ENCODE data around the gene PLAA. TPM values are rescaled to one million over a fixed set of nuclear protein-coding genes. Genes with fewer than 3 reads are reported as not detected.

Gene PLAA
- total and polyA plus RNA-seq, 2 experiments from 2014 or later, result 26.3 to 27.5 TPM

DNA sequence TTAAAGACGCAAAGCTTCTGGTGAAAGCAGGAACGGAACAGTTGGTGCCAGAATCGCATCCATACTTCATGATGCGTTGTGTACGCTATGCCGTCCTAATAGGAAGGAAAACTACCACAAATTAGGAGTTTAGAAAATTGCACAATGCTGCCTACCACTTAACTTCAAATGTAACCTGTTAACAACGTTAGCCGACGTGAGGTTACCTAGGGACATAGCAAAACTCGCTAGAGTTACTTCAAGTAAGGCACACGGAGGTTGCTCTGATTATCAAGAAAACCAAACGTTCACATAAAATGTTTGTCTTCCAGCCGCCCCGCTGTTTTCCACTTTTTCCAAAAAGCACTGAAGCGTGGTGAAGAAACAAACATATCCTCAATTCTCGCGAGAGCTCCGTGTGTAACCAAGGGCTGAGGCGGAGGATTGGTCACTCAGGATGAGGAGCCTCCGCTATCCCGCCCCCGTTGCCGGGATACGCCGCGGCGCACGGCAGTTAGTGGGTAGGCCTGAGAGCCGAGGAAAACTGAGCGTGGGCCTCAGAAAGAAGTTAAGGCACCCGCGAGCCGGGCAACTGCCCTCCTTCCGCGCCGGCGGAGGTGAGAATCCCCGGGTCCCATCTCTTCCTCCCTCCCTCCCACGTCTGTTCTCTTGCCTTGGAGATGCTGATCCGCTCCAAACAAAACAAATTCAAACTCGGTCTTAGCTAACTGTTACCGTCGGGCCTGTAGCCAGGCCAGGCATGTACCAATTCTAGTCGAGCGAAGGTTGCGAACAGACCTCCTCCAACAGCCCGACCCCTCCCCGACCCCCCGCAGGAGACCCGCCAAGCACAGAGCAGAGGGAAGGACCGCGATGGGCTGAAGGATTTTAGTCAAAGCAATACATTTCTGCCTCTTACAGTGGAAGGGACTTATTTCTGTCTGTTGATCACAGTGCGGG, 9.1 kb upstream of the PLAA start, which contains the start of gene IFT74:
IFT74 (plus strand) TSS at position 492 of the 939 bp plus-strand sequence. CDS start 5,556 bp downstream, outside the sequence.
- TF ChIP-seq EZH2 (IDR thresholded peaks at IDR 0.05; ENCODE audit: insufficient read depth, poor library complexity, severe bottlenecking) (no peak), EZH2phosphoT487 (IDR thresholded peaks at IDR 0.05; ENCODE audit: insufficient read depth, low read depth) (no peak)
- H3K4me3 ChIP-seq, result peak within 1 kb of the TSS; percentile 88
- H4K20me1 ChIP-seq (ENCODE audit: insufficient read depth), result no peaks in the 10 kb centered on the region
- peak within 1 kb of the TSS; percentile 82 for H3K4me2 ChIP-seq (ENCODE audit: unreplicated experiment)
- no peaks in the 10 kb centered on the region for H3K9me2 ChIP-seq (ENCODE audit: insufficient read depth)
- H3K4me1 ChIP-seq (ENCODE audit: insufficient read depth), result peaks cover 11% of the 10 kb centered on the region; the same call in 1 of the 2 replicates
- in situ Hi-C loops (cut with MboI), result no loop called here
- 2 to 4% methylated on average over 43 to 53 of the region's 53 CpGs for WGBS, 2 experiments (ENCODE audit: low coverage in 1 of 2, low lambda C conversion rate in 2 of 2, missing lambda C conversion rate in 2 of 2)
- DNase-seq, result peak; percentile 100
- peaks cover 12% of the 10 kb centered on the region; the same call in 1 of the 2 replicates for H3F3A ChIP-seq (ENCODE audit: insufficient read depth)
- H3K27me3 ChIP-seq (replicated peaks; ENCODE audit: insufficient read depth), result no peaks in the 10 kb centered on the region
- no peaks in the 10 kb centered on the region for H3K36me3 ChIP-seq (ENCODE audit: low read depth)
- H3K9me3 ChIP-seq (ENCODE audit: low read depth), result no peaks in the 10 kb centered on the region
- H3K9ac ChIP-seq, result peak within 1 kb of the TSS; percentile 93
- peak within 1 kb of the TSS; percentile 95 for H2AFZ ChIP-seq
- H3K27ac ChIP-seq, result peak within 1 kb of the TSS; percentile 92
- peaks cover 23% of the 10 kb centered on the region for H3K79me2 ChIP-seq (ENCODE audit: insufficient read depth)

DNA sequence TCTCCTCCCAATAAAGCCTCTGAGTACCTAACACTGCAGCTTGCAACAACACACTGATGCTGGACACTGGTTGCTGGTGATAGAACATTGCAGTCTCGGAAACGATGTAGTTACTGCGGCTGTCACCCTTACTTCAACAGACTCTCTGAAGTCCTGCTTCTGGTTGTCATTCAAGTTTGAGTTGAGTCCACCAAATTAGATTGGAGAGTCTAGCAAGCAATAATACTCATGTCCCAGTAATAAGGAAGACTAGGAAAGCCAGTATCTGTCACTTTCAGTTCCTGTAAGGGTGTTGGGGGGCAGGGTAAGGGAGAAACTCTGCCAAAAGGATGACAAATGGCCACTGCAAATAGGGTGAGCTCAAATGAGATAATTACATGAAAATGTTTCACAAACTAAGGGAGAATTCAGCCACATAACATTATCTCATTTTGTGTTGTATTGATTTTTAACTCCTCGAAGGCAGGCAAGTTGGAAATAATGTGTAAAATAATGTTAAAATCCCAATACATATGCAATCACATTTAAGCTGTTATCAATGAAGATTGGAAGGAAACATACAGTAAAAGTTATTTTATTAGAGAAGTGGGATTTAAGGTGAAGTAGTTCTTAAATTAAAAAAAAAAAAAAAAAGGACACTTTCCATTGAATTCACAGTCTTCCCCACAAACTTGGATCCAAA, 8.3 kb upstream of the PLAA start:
- Histone ChIP-seq H3K4me2 (ENCODE audit: unreplicated experiment) (peak overlapping the region; percentile 80), H3K79me2 (ENCODE audit: insufficient read depth) (peaks cover 23% of the 10 kb centered on the region), H3K4me1 (ENCODE audit: insufficient read depth) (peaks cover 11% of the 10 kb centered on the region; the same call in 1 of the 2 replicates), H3K9me3 (ENCODE audit: low read depth) (no peaks in the 10 kb centered on the region), H2AFZ (peak overlapping the region; percentile 95), H3F3A (ENCODE audit: insufficient read depth) (peaks cover 12% of the 10 kb centered on the region; the same call in 1 of the 2 replicates), H3K27me3 (replicated peaks; ENCODE audit: insufficient read depth) (no peaks in the 10 kb centered on the region), H4K20me1 (ENCODE audit: insufficient read depth) (no peaks in the 10 kb centered on the region), H3K9me2 (ENCODE audit: insufficient read depth) (no peaks in the 10 kb centered on the region), H3K36me3 (ENCODE audit: low read depth) (no peaks in the 10 kb centered on the region), H3K9ac (peak overlapping the region; percentile 93), H3K4me3 (peak overlapping the region; percentile 88), H3K27ac (peak overlapping the region; percentile 92)
- TF ChIP-seq EZH2 (IDR thresholded peaks at IDR 0.05; ENCODE audit: insufficient read depth, poor library complexity, severe bottlenecking) (no peak), EZH2phosphoT487 (IDR thresholded peaks at IDR 0.05; ENCODE audit: insufficient read depth, low read depth) (no peak)
- peak; percentile 50 for DNase-seq
- in situ Hi-C loops (cut with MboI), result no loop called here
- WGBS, 2 experiments (ENCODE audit: low coverage in 1 of 2, low lambda C conversion rate in 2 of 2, missing lambda C conversion rate in 2 of 2), result 70% methylated on average over 4 of the region's 4 CpGs

- Histone ChIP-seq H3K79me2 (ENCODE audit: insufficient read depth) (peaks cover 23% of the 10 kb centered on the region), H3K27ac (no peak overlapping the region), H3F3A (ENCODE audit: insufficient read depth) (peaks cover 12% of the 10 kb centered on the region; the same call in 1 of the 2 replicates), H3K36me3 (ENCODE audit: low read depth) (no peaks in the 10 kb centered on the region), H3K27me3 (replicated peaks; ENCODE audit: insufficient read depth) (no peaks in the 10 kb centered on the region), H3K9me3 (ENCODE audit: low read depth) (no peaks in the 10 kb centered on the region), H3K9me2 (ENCODE audit: insufficient read depth) (no peaks in the 10 kb centered on the region), H3K9ac (no peak overlapping the region), H3K4me1 (ENCODE audit: insufficient read depth) (peaks cover 11% of the 10 kb centered on the region; the same call in 1 of the 2 replicates), H4K20me1 (ENCODE audit: insufficient read depth) (no peaks in the 10 kb centered on the region), H3K4me3 (no peak overlapping the region), H3K4me2 (ENCODE audit: unreplicated experiment) (no peak overlapping the region), H2AFZ (peak overlapping the region; percentile 95; the same call in 1 of the 2 replicates)
- WGBS, 2 experiments (ENCODE audit: low coverage in 1 of 2, low lambda C conversion rate in 2 of 2, missing lambda C conversion rate in 2 of 2), result 93 to 94% methylated on average over 3 of the region's 3 CpGs
- in situ Hi-C loops (cut with MboI), result no loop called here
- TF ChIP-seq EZH2phosphoT487 (IDR thresholded peaks at IDR 0.05; ENCODE audit: insufficient read depth, low read depth), result no peak
- no peak for TF ChIP-seq EZH2 (IDR thresholded peaks at IDR 0.05; ENCODE audit: insufficient read depth, poor library complexity, severe bottlenecking)
- no peak for DNase-seq
Observed at GRCh38 chr9:26954050-26954508, 7.0 kb upstream of the PLAA start.

DNA sequence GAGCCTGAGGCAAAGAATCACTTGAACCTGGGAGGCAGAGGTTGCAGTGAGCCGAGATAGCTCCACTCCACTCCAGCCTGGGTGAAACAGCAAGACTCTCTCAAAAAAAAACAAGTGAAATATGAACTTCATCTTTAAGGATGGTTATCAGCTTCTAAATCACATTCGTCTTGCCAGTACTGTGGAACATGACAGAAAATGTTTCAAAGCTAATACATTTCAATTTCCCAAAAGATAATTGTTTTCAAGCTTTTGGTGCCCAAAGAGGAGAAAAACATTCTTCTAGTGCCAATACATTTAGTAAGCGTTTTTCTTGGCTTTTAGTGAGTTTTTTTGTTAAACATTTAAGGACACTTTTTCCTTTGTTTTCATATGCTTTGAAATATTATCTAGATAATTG, 4.8 kb upstream of the PLAA start:
- H2AFZ ChIP-seq, result no peak overlapping the region
- peaks cover 5% of the 10 kb centered on the region for H3K79me2 ChIP-seq (ENCODE audit: insufficient read depth)
- in situ Hi-C loops (cut with MboI), result no loop called here
- no peak for DNase-seq
- H3K27ac ChIP-seq, result no peak overlapping the region
- TF ChIP-seq EZH2phosphoT487 (IDR thresholded peaks at IDR 0.05; ENCODE audit: insufficient read depth, low read depth) (no peak), EZH2 (IDR thresholded peaks at IDR 0.05; ENCODE audit: insufficient read depth, poor library complexity, severe bottlenecking) (no peak)
- H4K20me1 ChIP-seq (ENCODE audit: insufficient read depth), result no peaks in the 10 kb centered on the region
- no peak overlapping the region for H3K9ac ChIP-seq
- peaks cover 12% of the 10 kb centered on the region; the same call in 1 of the 2 replicates for H3F3A ChIP-seq (ENCODE audit: insufficient read depth)
- H3K9me3 ChIP-seq (ENCODE audit: low read depth), result no peaks in the 10 kb centered on the region
- no peaks in the 10 kb centered on the region for H3K9me2 ChIP-seq (ENCODE audit: insufficient read depth)
- no peaks in the 10 kb centered on the region for H3K36me3 ChIP-seq (ENCODE audit: low read depth)
- peaks cover 10% of the 10 kb centered on the region for H3K4me1 ChIP-seq (ENCODE audit: insufficient read depth)
- no peak overlapping the region for H3K4me3 ChIP-seq
- H3K4me2 ChIP-seq (ENCODE audit: unreplicated experiment), result no peak overlapping the region
- 47 to 54% methylated on average over 3 of the region's 3 CpGs for WGBS, 2 experiments (ENCODE audit: low coverage in 1 of 2, low lambda C conversion rate in 2 of 2, missing lambda C conversion rate in 2 of 2)
- H3K27me3 ChIP-seq (replicated peaks; ENCODE audit: insufficient read depth), result no peaks in the 10 kb centered on the region
